Posterior cingulate gyrus (tissue), 11 donors: Measurements from ENCODE around the gene ZC3H13.

Experiments used
- DNase-seq, 10 donors: peaks; one replicate each; pipeline versions ENCODE4 v3.0.0 to v3.0.0-alpha.2; 2020 to 2021; ENCODE audit warnings: mixed read lengths in 3 of 10
- intact Hi-C: fragments of 100-400 bp; cut with DNase I; formaldehyde crosslinking; loops from one replicate; pipeline ENCODE4 v1.15.1; 2023

Gene ZC3H13

GRCh38 chr13:46062185-46062584 lies 9.6 kb upstream of the ZC3H13 start:
- intact Hi-C loops = no loop called here
- no peak for DNase-seq

- intact Hi-C loops = no loop called here
- no peak for DNase-seq
Measured at GRCh38 chr13:46059405-46059804, 6.9 kb upstream of the ZC3H13 start.

GRCh38 chr13:46058268-46058667 lies 5.7 kb upstream of the ZC3H13 start:
- DNase-seq = no peak
- intact Hi-C loops = no loop called here

- DNase-seq = no peak
- intact Hi-C loops = no loop called here
Measured at GRCh38 chr13:46057256-46058015, 4.9 kb upstream of the ZC3H13 start.

- no peak for DNase-seq
- intact Hi-C loops = loop anchor here (5.0 kb wide), 1 partner anchor 74 kb away; no protein-coding TSS in a partner anchor
Measured at GRCh38 chr13:46053162-46054012, 841 bp upstream of the ZC3H13 start.

- no peak for DNase-seq
- intact Hi-C loops = loop anchor here (5.0 kb wide), 1 partner anchor 75 kb away; no protein-coding TSS in a partner anchor
Measured at GRCh38 chr13:46051968-46052318, 603 bp downstream of the ZC3H13 start.

GRCh38 chr13:46050771-46051170 lies 1.8 kb downstream of the ZC3H13 start:
- DNase-seq = no peak
- intact Hi-C loops = loop anchor here (5.0 kb wide), 1 partner anchor 77 kb away; no protein-coding TSS in a partner anchor

GRCh38 chr13:46045424-46045823 lies 7.1 kb downstream of the ZC3H13 start:
- no peak for DNase-seq
- intact Hi-C loops = no loop called here

GRCh38 chr13:46043647-46044046 lies 8.9 kb downstream of the ZC3H13 start:
- intact Hi-C loops = no loop called here
- no peak for DNase-seq

- DNase-seq = no peak
- intact Hi-C loops = no loop called here
Measured at GRCh38 chr13:46041419-46041839, 11.1 kb downstream of the ZC3H13 start.

GRCh38 chr13:46040763-46041162 lies 11.8 kb downstream of the ZC3H13 start:
- no peak for DNase-seq
- intact Hi-C loops = no loop called here

- intact Hi-C loops = no loop called here
- DNase-seq = no peak
Measured at GRCh38 chr13:46039411-46040182, 12.9 kb downstream of the ZC3H13 start.

- DNase-seq = no peak
- intact Hi-C loops = no loop called here
Measured at GRCh38 chr13:46038296-46038695, 14.2 kb downstream of the ZC3H13 start.

GRCh38 chr13:46035066-46035465 lies 17.5 kb downstream of the ZC3H13 start:
- intact Hi-C loops = no loop called here
- DNase-seq = no peak

- intact Hi-C loops = no loop called here
- DNase-seq = no peak
Measured at GRCh38 chr13:46032341-46032740, 20.2 kb downstream of the ZC3H13 start.

- intact Hi-C loops = no loop called here
Measured at GRCh38 chr13:46031581-46032263, 20.8 kb downstream of the ZC3H13 start.

GRCh38 chr13:46025157-46025556 lies 27.4 kb downstream of the ZC3H13 start:
- no peak for DNase-seq
- intact Hi-C loops = no loop called here

More at GRCh38 chr13:46031581-46032263, 20.8 kb downstream of the ZC3H13 start:
- DNase-seq = no peak

- no peak for DNase-seq
- intact Hi-C loops = no loop called here
Measured at GRCh38 chr13:46022481-46022880, 30.1 kb downstream of the ZC3H13 start.

GRCh38 chr13:46016216-46016615 lies 36.3 kb downstream of the ZC3H13 start:
- DNase-seq = no peak
- intact Hi-C loops = no loop called here

- intact Hi-C loops = no loop called here
- no peak for DNase-seq
Measured at GRCh38 chr13:46015366-46015765, 37.2 kb downstream of the ZC3H13 start.
